Thyroid gland (tissue), 4 donors: ENCODE measurements around the gene PTPRN2.

Experiments
- CTCF ChIP-seq, 6 experiments: fragments of 200-600 bp in 3 of 6; fragments of 450-650 bp in 3 of 6; sonication (generic) in 3 of 6; IDR thresholded peaks; one replicate each; pipeline ENCODE4 v1.5.1; 2016 to 2019; ENCODE audit warnings: antibody characterized with exemption in 6 of 6, mild to moderate bottlenecking in 2 of 6, inconsistent platforms in 1 of 6, moderate library complexity in 1 of 6
- POLR2A ChIP-seq, 2 donors: fragments of 450-650 bp; IDR thresholded peaks; one replicate each; pipeline ENCODE4 v1.6.1; 2017; ENCODE audit warnings: antibody characterized with exemption in 2 of 2, mild to moderate bottlenecking in 2 of 2, moderate library complexity in 1 of 2

DNA sequence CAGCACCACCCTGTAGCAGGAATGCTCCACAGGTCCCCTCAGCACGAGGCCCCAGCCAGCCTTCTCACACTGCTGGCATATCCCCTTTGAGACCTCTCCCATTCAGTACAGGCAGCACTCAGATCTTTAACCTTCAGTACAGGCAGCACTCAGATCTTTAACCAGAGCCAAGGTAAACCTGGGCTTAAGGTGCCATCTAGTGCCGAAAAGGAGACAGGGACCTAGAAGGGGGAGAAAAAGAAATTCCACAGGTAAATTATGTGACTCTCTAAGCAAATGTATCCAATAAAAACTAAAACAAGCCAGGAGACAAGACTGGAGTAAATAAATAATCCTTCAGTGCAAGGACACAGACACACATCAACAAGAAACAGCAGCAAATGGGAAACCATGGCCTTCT is 358.6 kb downstream of the PTPRN2 start:
- no peak for TF ChIP-seq POLR2A (IDR thresholded peaks at IDR 0.05)
- TF ChIP-seq CTCF (IDR thresholded peaks at IDR 0.05): no peak
